ENCODE data around the gene ZACN.

ZACN gene

DNA sequence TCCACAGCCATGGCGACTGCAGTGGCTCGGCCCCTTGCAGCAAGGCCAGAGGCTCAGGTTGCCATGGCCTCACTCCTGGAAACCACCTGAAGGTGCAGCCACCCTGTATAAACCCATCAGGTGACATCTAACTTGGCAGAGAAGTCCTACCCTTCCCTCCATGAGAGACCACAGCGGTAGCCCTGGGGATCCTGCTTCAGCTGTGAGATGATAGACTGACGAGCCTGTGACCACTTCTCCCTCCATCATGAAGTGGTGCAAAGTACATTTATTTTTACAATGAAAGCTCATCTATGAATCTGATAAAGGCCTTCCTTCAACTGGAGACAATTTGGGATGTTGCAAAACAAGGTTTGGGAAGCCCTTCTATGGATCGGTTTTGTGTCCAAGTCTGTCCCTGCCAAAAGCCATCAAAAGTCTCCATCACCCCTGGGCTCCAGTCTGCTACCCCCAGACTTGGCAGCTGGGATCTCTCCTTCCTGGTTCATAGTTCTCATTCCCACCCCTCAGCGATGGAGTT, 1.8 kb downstream of the ZACN start:
- no peak overlapping the region for H3K4me3 ChIP-seq (ENCODE audit: low read depth, low read length)
- CTCF ChIA-PET = interaction anchor here (0.7 to 1.7 kb wide), 6 partner anchors 11 to 218 kb away, joined by 3 to 7 read pairs (median 4); no protein-coding TSS in a partner anchor
- TF ChIP-seq, protein P1, sequence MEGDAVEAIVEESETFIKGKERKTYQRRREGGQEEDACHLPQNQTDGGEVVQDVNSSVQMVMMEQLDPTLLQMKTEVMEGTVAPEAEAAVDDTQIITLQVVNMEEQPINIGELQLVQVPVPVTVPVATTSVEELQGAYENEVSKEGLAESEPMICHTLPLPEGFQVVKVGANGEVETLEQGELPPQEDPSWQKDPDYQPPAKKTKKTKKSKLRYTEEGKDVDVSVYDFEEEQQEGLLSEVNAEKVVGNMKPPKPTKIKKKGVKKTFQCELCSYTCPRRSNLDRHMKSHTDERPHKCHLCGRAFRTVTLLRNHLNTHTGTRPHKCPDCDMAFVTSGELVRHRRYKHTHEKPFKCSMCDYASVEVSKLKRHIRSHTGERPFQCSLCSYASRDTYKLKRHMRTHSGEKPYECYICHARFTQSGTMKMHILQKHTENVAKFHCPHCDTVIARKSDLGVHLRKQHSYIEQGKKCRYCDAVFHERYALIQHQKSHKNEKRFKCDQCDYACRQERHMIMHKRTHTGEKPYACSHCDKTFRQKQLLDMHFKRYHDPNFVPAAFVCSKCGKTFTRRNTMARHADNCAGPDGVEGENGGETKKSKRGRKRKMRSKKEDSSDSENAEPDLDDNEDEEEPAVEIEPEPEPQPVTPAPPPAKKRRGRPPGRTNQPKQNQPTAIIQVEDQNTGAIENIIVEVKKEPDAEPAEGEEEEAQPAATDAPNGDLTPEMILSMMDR (IDR thresholded peaks at IDR 0.05; ENCODE audit: insufficient read depth, low read length, missing control alignments) = no peak
- DNase-seq (ENCODE audit: low read depth, low spot score) = no peak
- POLR2A ChIA-PET = interaction anchor here (0.7 to 2.5 kb wide), 4 partner anchors 9 to 84 kb away, joined by 3 to 17 read pairs (median 4); partner anchors contain the start of gene EXOC7

DNA sequence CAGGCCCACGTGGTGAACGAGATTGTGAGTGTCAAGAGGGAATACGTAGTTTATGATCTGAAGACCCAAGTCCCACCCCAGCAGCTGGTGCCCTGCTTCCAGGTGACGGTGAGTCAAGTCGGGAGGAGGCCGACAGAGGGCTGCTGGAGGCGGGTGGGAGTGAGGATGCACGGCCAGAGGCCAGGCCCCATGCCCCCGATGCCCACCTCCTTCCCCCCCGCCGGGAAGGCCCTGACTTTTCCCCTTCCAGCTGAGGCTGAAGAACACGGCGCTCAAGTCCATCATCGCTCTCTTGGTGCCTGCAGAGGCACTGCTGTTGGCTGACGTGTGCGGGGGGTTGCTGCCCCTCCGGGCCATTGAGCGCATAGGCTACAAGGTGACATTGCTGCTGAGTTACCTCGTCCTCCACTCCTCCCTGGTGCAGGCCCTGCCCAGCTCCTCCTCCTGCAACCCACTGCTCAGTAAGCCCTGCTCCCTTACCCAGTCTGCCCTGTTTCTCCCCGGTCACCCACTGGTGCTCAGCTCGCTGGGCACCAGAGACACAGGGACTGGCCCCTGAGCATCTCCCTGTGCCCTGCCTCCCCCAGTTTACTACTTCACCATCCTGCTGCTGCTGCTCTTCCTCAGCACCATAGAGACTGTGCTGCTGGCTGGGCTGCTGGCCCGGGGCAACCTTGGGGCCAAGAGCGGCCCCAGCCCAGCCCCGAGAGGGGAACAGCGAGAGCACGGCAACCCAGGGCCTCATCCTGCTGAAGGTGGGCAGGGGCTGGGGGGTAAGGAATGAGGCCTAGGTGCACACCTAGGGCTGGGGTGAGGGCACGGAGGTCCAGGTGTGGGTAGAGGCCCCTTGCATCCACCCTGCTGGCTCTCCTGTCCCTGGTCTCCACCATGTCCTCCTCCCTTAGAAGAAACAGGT, 2.6 kb downstream of the ZACN start:
- ChIA-PET CTCF (interaction anchor here (1.3 to 1.7 kb wide), 4 partner anchors 11 to 198 kb away, joined by 3 to 7 read pairs (median 4); no protein-coding TSS in a partner anchor), POLR2A (interaction anchor here (0.7 to 2.5 kb wide), 4 partner anchors 8 to 428 kb away, joined by 3 to 17 read pairs (median 4); partner anchors contain the start of gene EXOC7)

DNA sequence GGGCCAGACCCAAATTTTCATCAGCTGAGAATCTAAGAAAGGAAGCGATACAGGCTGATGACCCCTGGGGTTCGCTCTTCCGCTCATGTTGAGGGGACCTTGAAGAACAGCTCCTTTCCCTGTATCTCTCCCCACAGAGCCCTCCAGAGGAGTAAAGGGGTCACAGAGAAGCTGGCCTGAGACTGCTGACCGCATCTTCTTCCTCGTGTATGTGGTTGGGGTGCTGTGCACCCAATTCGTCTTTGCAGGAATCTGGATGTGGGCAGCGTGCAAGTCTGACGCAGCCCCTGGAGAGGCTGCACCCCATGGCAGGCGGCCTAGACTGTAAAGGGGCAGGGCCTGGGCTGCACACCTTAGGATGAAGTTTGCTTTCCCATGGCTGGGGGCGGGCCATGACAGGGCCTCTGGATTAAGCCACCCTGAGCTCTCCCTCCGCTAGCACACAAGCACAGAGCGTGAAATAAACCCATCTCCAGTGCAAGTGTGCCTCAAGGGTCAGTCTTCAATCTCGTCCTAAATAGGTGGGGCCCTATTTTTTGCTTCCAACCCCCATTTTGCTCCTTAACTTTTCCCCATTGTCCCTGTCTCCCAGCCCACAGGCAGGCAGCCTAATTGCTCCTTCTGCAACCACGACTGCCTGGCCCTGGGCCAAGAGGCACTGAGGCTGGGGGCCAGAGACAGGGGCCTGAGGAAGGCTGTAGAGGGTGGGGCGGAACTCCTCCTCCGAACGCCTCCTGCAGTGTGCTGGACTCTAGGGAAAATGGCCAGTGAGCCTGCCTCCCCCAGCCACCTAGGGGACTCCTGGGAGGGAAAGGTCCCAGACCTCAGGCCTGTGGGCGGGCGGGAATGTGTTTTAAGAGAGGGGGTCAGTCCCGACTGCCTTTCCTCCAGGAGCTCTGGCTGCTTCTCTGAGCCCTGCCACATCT, 3.6 kb downstream of the ZACN start:
- no peak overlapping the region for H3K4me3 ChIP-seq (ENCODE audit: low read depth, low read length)
- POLR2A ChIA-PET = no interaction called here
- DNase-seq (ENCODE audit: low read depth, low spot score) = no peak
- TF ChIP-seq, protein P1 (IDR thresholded peaks at IDR 0.05; ENCODE audit: insufficient read depth, low read length, missing control alignments) = no peak
- CTCF ChIA-PET = interaction anchor here (1.4 kb wide), 1 partner anchor 197 kb away, joined by 4 read pairs; no protein-coding TSS in a partner anchor

More for the DNA sequence above, 2.6 kb downstream of the ZACN start:
- no peak overlapping the region for H3K4me3 ChIP-seq (ENCODE audit: low read depth, low read length)
- DNase-seq (ENCODE audit: low read depth, low spot score) = no peak
- TF ChIP-seq, protein P1 (IDR thresholded peaks at IDR 0.05; ENCODE audit: insufficient read depth, low read length, missing control alignments) = no peak

DNA sequence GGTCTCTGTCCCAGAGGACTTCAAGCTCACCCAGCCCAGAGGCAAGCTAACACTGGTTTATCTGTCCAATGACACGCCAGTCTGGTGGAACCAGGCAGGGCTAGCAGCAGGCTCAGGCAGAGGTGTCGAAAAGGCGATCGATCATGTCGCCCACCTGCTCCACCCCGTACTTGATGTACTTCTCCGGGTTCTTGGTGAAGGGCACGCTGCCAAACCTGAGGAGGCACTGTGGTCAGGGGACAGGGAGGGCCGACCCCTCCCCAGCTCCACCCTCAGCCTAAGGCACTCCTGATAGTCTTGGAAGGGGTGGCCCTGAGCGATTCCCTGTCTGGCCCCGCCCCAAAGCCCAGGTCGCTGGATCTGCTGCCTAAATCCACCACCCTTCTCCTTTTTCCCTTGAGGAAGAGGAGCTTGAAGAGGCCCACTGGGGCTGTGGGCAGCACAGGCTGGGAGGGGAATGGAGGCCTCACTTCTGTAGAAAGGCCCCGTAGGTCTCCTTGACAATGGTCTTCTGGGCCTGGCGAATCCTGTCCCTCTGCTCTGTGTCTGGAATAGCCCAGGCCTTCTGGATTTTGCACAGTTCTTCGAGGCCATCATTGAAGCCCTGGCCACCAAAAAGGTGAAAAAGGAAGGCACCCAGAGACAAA, 4.7 kb downstream of the ZACN start:
- TF ChIP-seq, protein P1 (IDR thresholded peaks at IDR 0.05; ENCODE audit: insufficient read depth, low read length, missing control alignments) = no peak
- ChIA-PET POLR2A (no interaction called here), CTCF (interaction anchor here (1.4 kb wide), 1 partner anchor 196 kb away, joined by 4 read pairs; no protein-coding TSS in a partner anchor)
- H3K4me3 ChIP-seq (ENCODE audit: low read depth, low read length) = no peak overlapping the region
- DNase-seq (ENCODE audit: low read depth, low spot score) = no peak

DNA sequence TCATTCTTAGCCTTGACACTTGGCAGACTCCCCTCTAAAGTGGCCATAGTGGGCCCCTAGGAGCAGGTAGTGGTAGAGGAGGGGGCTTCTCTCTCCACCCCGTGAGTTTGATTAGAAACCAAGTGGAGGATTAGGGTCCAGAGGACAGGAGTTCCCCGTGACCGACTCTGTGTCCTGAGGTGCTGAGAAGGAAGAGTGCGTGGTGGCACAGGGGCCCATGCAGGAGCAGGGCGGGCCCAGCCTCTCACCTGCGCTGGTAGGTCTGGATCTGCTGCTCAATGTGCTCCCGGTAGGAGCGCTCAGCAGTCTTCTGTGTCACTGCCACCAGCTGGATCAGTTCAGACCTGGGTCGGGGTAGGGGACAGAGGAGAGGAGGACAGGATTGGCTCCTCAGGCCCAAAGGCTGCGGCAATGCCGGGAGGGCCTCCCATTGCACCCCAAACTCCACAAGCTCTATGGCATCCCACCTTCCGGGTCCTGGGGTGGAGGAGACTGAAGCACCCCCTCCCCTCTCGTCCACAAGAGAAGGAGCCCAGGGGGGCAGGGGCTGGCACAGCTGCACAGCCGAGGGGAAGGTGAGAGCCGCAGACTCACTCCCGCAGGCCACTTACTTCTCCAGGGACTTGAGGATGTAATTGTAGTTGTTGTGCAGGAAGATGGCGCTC, 6.2 kb downstream of the ZACN start:
- H3K4me3 ChIP-seq (ENCODE audit: low read depth, low read length) = no peak overlapping the region
- CTCF ChIA-PET = interaction anchor here (1.7 kb wide), 1 partner anchor 195 kb away, joined by 4 read pairs; no protein-coding TSS in a partner anchor
- POLR2A ChIA-PET = no interaction called here
- DNase-seq (ENCODE audit: low read depth, low spot score) = no peak
- TF ChIP-seq, protein P1 (IDR thresholded peaks at IDR 0.05; ENCODE audit: insufficient read depth, low read length, missing control alignments) = no peak
